ENCODE measurements around the gene KDM7A. TPM values are rescaled to one million over a fixed set of nuclear protein-coding genes. Genes with fewer than 3 reads are reported as not detected.

Gene KDM7A
- total RNA-seq, 4 donors from 2014 or later, result 15.0 to 26.3 (median 21.4) TPM

GRCh38 chr7:140074780-140075179, 102.0 kb downstream of the KDM7A start:
- H3K4me1 ChIP-seq, result no peaks in the 10 kb centered on the region
- H3K4me3 ChIP-seq, result no peak overlapping the region
- ATAC-seq, result no peak
- peaks cover 16% of the 10 kb centered on the region for H3K27me3 ChIP-seq
- H3K36me3 ChIP-seq, result no peaks in the 10 kb centered on the region
- H3K9me3 ChIP-seq, result no peaks in the 10 kb centered on the region
- no peak overlapping the region for H3K27ac ChIP-seq
- no peak for TF ChIP-seq CTCF (IDR thresholded peaks at IDR 0.05)
- no peak for TF ChIP-seq POLR2A (IDR thresholded peaks at IDR 0.05)
- TF ChIP-seq EP300 (IDR thresholded peaks at IDR 0.05), result no peak
- TF ChIP-seq POLR2AphosphoS5 (IDR thresholded peaks at IDR 0.05), result no peak
- 72 to 78% methylated on average over 4 to 6 of the region's 6 CpGs for WGBS, 2 donors (ENCODE audit: low coverage in 1 of 2)

GRCh38 chr7:140070546-140070945, 106.2 kb downstream of the KDM7A start:
- Histone ChIP-seq H3K4me3 (no peak overlapping the region), H3K36me3 (no peaks in the 10 kb centered on the region), H3K27me3 (no peaks in the 10 kb centered on the region), H3K4me1 (no peaks in the 10 kb centered on the region), H3K9me3 (peaks cover 0 to 29% (median 0%) of the 10 kb centered on the region in 3 donors), H3K27ac (no peak overlapping the region)
- TF ChIP-seq CTCF (IDR thresholded peaks at IDR 0.05), result no peak
- ATAC-seq, result no peak

- no peak overlapping the region for H3K4me3 ChIP-seq
- H3K4me1 ChIP-seq, result no peaks in the 10 kb centered on the region
- no peaks in the 10 kb centered on the region for H3K36me3 ChIP-seq
- H3K9me3 ChIP-seq, result peaks cover 0 to 30% (median 0%) of the 10 kb centered on the region in 3 donors
- whole genome bisulfite sequencing, 2 donors (ENCODE audit: low coverage in 1 of 2), result 63 to 95% methylated on average over 2 to 3 of the region's 4 CpGs
- TF ChIP-seq POLR2A (IDR thresholded peaks at IDR 0.05) (no peak), EP300 (IDR thresholded peaks at IDR 0.05) (no peak), POLR2AphosphoS5 (IDR thresholded peaks at IDR 0.05) (no peak), CTCF (IDR thresholded peaks at IDR 0.05) (no peak)
- H3K27me3 ChIP-seq, result no peaks in the 10 kb centered on the region
- no peak for ATAC-seq
- no peak overlapping the region for H3K27ac ChIP-seq
These were observed 107.4 kb downstream of the KDM7A start for GRCh38 chr7:140069298-140069949.

GRCh38 chr7:140068033-140068432, 108.8 kb downstream of the KDM7A start:
- no peaks in the 10 kb centered on the region for H3K4me1 ChIP-seq
- H3K27ac ChIP-seq, result no peak overlapping the region
- H3K9me3 ChIP-seq, result peaks cover 0 to 30% (median 0%) of the 10 kb centered on the region in 3 donors
- no peak for TF ChIP-seq POLR2AphosphoS5 (IDR thresholded peaks at IDR 0.05)
- TF ChIP-seq POLR2A (IDR thresholded peaks at IDR 0.05), result no peak
- no peak for TF ChIP-seq CTCF (IDR thresholded peaks at IDR 0.05)
- TF ChIP-seq EP300 (IDR thresholded peaks at IDR 0.05), result no peak
- no peak for ATAC-seq
- 56 to 93% methylated on average over 1 to 2 of the region's 2 CpGs for WGBS, 2 donors (ENCODE audit: low coverage in 1 of 2)
- no peaks in the 10 kb centered on the region for H3K36me3 ChIP-seq
- H3K27me3 ChIP-seq, result no peaks in the 10 kb centered on the region
- no peak overlapping the region for H3K4me3 ChIP-seq

GRCh38 chr7:140067052-140067451, 109.7 kb downstream of the KDM7A start:
- TF ChIP-seq POLR2AphosphoS5 (IDR thresholded peaks at IDR 0.05) (no peak), POLR2A (IDR thresholded peaks at IDR 0.05) (no peak), CTCF (IDR thresholded peaks at IDR 0.05) (no peak), EP300 (IDR thresholded peaks at IDR 0.05) (no peak)
- Histone ChIP-seq H3K9me3 (peaks cover 0 to 30% (median 0%) of the 10 kb centered on the region in 3 donors), H3K4me3 (no peak overlapping the region), H3K4me1 (peaks cover 0 to 3% (median 3%) of the 10 kb centered on the region in 3 donors), H3K27me3 (no peaks in the 10 kb centered on the region), H3K36me3 (no peaks in the 10 kb centered on the region), H3K27ac (no peak overlapping the region)
- WGBS, 2 donors (ENCODE audit: low coverage in 1 of 2), result 43 to 75% methylated on average over 2 of the region's 2 CpGs
- ATAC-seq, result no peak
